HK-2 (cell line): Measurements from ENCODE around the gene ABAT.

Experiments used
- DNase-seq: peaks from one replicate; pipeline ENCODE4 v3.0.0-alpha.2; 2018; ENCODE audit not compliant: unreplicated experiment

The ABAT gene

GRCh38 chr16:8717892-8718415 lies 43.5 kb downstream of the ABAT start:
- DNase-seq, result no peak

- no peak for DNase-seq
These were observed 44.6 kb downstream of the ABAT start for GRCh38 chr16:8718851-8719680.

GRCh38 chr16:8720080-8720966 lies 45.9 kb downstream of the ABAT start:
- peak; percentile 2 for DNase-seq

GRCh38 chr16:8720967-8721308 lies 46.5 kb downstream of the ABAT start:
- DNase-seq, result no peak

GRCh38 chr16:8721336-8722024 lies 47.1 kb downstream of the ABAT start:
- DNase-seq, result no peak

- DNase-seq, result no peak
These were observed 47.6 kb downstream of the ABAT start for GRCh38 chr16:8722025-8722348.

- DNase-seq, result no peak
These were observed 51.2 kb downstream of the ABAT start for GRCh38 chr16:8725513-8726178.

GRCh38 chr16:8727131-8727806 lies 52.9 kb downstream of the ABAT start:
- DNase-seq, result no peak

GRCh38 chr16:8727857-8728618 lies 53.6 kb downstream of the ABAT start:
- DNase-seq, result no peak

- no peak for DNase-seq
These were observed 55.4 kb downstream of the ABAT start for GRCh38 chr16:8729779-8730334.

GRCh38 chr16:8730335-8730915 lies 56.0 kb downstream of the ABAT start:
- DNase-seq, result no peak

GRCh38 chr16:8733849-8734540 lies 59.6 kb downstream of the ABAT start:
- DNase-seq, result no peak

GRCh38 chr16:8735574-8735973 lies 61.2 kb downstream of the ABAT start:
- DNase-seq, result no peak

- no peak for DNase-seq
These were observed 61.8 kb downstream of the ABAT start for GRCh38 chr16:8736123-8736668.

GRCh38 chr16:8739151-8739550 lies 64.7 kb downstream of the ABAT start:
- DNase-seq, result no peak

- DNase-seq, result no peak
These were observed 65.7 kb downstream of the ABAT start for GRCh38 chr16:8739989-8740704.

GRCh38 chr16:8740775-8741355 lies 66.4 kb downstream of the ABAT start:
- no peak for DNase-seq

- no peak for DNase-seq
These were observed 67.2 kb downstream of the ABAT start for GRCh38 chr16:8741636-8742035.
